ENCODE data around the gene LGALS7. TPM values are rescaled to one million over a fixed set of nuclear protein-coding genes. Genes with fewer than 3 reads are reported as not detected.

LGALS7 gene
- total and polyA plus RNA-seq, 10 of the 15 experiments (the other 5 are each of a cell fraction or from before 2014, with no cell fraction given) = 0.19 TPM; not detected in 9

GRCh38 chr19:38727306-38727867, 45.9 kb downstream of the LGALS7 start:
- Histone ChIP-seq H3K4me3 (no peak overlapping the region), H3K9ac (ENCODE audit: control insufficient read depth, insufficient read depth, low read length) (no peak overlapping the region), H3K4me1 (ENCODE audit: control insufficient read depth, insufficient read depth, low read length) (no peaks in the 10 kb centered on the region), H3K27ac (ENCODE audit: control insufficient read depth, insufficient read depth) (no peak overlapping the region), H2AFZ (ENCODE audit: control insufficient read depth, low read depth, low read length) (no peak overlapping the region), H3K4me2 (ENCODE audit: control insufficient read depth, insufficient read depth) (no peak overlapping the region), H3K27me3 (replicated peaks in 1 of 2; ENCODE audit: control insufficient read depth in 2 of 2, insufficient read depth in 2 of 2, low read length in 1 of 2) (no peaks in the 10 kb centered on the region), H3K79me2 (ENCODE audit: control insufficient read depth, insufficient read depth, low read length) (no peaks in the 10 kb centered on the region), H3K9me3 (replicated peaks; ENCODE audit: control insufficient read depth, insufficient read depth, low read length) (no peaks in the 10 kb centered on the region), H3K36me3 (ENCODE audit: control insufficient read depth in 2 of 2, insufficient read depth in 2 of 2, low read length in 1 of 2) (peaks cover 9 to 39% of the 10 kb centered on the region in 2 experiments; a peak in 3 of 4 replicates), H4K20me1 (ENCODE audit: control insufficient read depth, insufficient read depth) (no peaks in the 10 kb centered on the region)
- ChIA-PET CTCF (no interaction called here), RAD21 (ENCODE audit: unreplicated experiment) (no interaction called here), SMC1A (ENCODE audit: uncharacterized antibody, unreplicated experiment) (no interaction called here), POLR2A (no interaction called here)
- in situ Hi-C loops (cut with MboI) (no loop called here), intact Hi-C loops (cut with micrococcal nuclease; ENCODE audit: unreplicated experiment) (no loop called here)
- ATAC-seq = no peak
- TF ChIP-seq SUPT20H (IDR thresholded peaks at IDR 0.05; ENCODE audit: borderline replicate concordance, control insufficient read depth, low read depth, low read length) = no peak
- TF ChIP-seq IRF3 (IDR thresholded peaks at IDR 0.05) = no peak
- no peak for TF ChIP-seq SMAD5 (IDR thresholded peaks at IDR 0.05; ENCODE audit: low read depth)
- TF ChIP-seq ZBED1 (IDR thresholded peaks at IDR 0.05; ENCODE audit: borderline replicate concordance) = no peak
- no peak for TF ChIP-seq RAD51 (IDR thresholded peaks at IDR 0.05)
- TF ChIP-seq NR2F1 (conservative IDR thresholded peaks at IDR 0.05) = no peak
- TF ChIP-seq ATF7 (IDR thresholded peaks at IDR 0.05; ENCODE audit: low read depth) = no peak
- TF ChIP-seq FOXK2 (IDR thresholded peaks at IDR 0.05) = no peak
- no peak for TF ChIP-seq BCL3 (IDR thresholded peaks at IDR 0.05; ENCODE audit: borderline replicate concordance, insufficient read depth, low read depth, low read length, poor library complexity, severe bottlenecking)
- DNase-seq (ENCODE audit: low read depth, low spot score) = no peak
- no TSS peak for BruUV-seq (replicated peaks)
- FAIRE-seq = no peak
- WGBS (ENCODE audit: insufficient coverage, insufficient replicate concordance, low lambda C conversion rate, missing lambda C conversion rate) = 91% methylated on average over 17 of the region's 17 CpGs
